ENCODE measurements around the gene MSI2.

GRCh38 chr17:57404795-57405490 lies 148.6 kb downstream of the MSI2 start:
- TF ChIP-seq, protein P1, sequence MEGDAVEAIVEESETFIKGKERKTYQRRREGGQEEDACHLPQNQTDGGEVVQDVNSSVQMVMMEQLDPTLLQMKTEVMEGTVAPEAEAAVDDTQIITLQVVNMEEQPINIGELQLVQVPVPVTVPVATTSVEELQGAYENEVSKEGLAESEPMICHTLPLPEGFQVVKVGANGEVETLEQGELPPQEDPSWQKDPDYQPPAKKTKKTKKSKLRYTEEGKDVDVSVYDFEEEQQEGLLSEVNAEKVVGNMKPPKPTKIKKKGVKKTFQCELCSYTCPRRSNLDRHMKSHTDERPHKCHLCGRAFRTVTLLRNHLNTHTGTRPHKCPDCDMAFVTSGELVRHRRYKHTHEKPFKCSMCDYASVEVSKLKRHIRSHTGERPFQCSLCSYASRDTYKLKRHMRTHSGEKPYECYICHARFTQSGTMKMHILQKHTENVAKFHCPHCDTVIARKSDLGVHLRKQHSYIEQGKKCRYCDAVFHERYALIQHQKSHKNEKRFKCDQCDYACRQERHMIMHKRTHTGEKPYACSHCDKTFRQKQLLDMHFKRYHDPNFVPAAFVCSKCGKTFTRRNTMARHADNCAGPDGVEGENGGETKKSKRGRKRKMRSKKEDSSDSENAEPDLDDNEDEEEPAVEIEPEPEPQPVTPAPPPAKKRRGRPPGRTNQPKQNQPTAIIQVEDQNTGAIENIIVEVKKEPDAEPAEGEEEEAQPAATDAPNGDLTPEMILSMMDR (IDR thresholded peaks at IDR 0.05; ENCODE audit: extremely low read depth in 1 of 2, insufficient read depth in 1 of 2, low read depth in 1 of 2, low read length in 2 of 2): no peak
- TF ChIP-seq POLR2AphosphoS5 (IDR thresholded peaks at IDR 0.05; ENCODE audit: insufficient read depth, low read depth, low read length): no peak
- TF ChIP-seq, protein P2, sequence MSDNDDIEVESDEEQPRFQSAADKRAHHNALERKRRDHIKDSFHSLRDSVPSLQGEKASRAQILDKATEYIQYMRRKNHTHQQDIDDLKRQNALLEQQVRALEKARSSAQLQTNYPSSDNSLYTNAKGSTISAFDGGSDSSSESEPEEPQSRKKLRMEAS (IDR thresholded peaks at IDR 0.05; ENCODE audit: insufficient read depth, insufficient read length): no peak
- no peak for TF ChIP-seq EZH2 (IDR thresholded peaks at IDR 0.05; ENCODE audit: borderline replicate concordance, low read depth, low read length, severe bottlenecking)
- no peak for TF ChIP-seq POLR2A (IDR thresholded peaks at IDR 0.05; ENCODE audit: low read depth, low read length)
- TF ChIP-seq JUN (IDR thresholded peaks at IDR 0.05; ENCODE audit: borderline replicate concordance, insufficient read depth, insufficient read length, low read depth): no peak

Data from endothelial cell of umbilical vein (primary cell).